Rectal smooth muscle tissue (tissue), 1 donor: ENCODE results near the gene MYLK3.

ENCODE experiments used
- H3K27ac ChIP-seq: one replicate; pipeline ENCODE4 v1.7.0; 2013; ENCODE audit warnings: low read depth, low read length, inconsistent platforms
- H3K27me3 ChIP-seq: one replicate; pipeline ENCODE4 v1.7.0; 2013; ENCODE audit warnings: low read length; ENCODE audit not compliant: control insufficient read depth, insufficient read depth
- H3K36me3 ChIP-seq: one replicate; pipeline ENCODE4 v1.7.0; 2013; ENCODE audit warnings: low read length; ENCODE audit not compliant: control insufficient read depth, insufficient read depth
- H3K4me1 ChIP-seq: one replicate; pipeline ENCODE4 v1.7.0; 2013; ENCODE audit warnings: low read length; ENCODE audit not compliant: control insufficient read depth, insufficient read depth
- H3K4me3 ChIP-seq: one replicate; pipeline ENCODE4 v1.7.0; 2013; ENCODE audit warnings: low read length
- H3K9ac ChIP-seq: one replicate; pipeline ENCODE4 v1.7.0; 2013; ENCODE audit warnings: low read length

Gene MYLK3

DNA sequence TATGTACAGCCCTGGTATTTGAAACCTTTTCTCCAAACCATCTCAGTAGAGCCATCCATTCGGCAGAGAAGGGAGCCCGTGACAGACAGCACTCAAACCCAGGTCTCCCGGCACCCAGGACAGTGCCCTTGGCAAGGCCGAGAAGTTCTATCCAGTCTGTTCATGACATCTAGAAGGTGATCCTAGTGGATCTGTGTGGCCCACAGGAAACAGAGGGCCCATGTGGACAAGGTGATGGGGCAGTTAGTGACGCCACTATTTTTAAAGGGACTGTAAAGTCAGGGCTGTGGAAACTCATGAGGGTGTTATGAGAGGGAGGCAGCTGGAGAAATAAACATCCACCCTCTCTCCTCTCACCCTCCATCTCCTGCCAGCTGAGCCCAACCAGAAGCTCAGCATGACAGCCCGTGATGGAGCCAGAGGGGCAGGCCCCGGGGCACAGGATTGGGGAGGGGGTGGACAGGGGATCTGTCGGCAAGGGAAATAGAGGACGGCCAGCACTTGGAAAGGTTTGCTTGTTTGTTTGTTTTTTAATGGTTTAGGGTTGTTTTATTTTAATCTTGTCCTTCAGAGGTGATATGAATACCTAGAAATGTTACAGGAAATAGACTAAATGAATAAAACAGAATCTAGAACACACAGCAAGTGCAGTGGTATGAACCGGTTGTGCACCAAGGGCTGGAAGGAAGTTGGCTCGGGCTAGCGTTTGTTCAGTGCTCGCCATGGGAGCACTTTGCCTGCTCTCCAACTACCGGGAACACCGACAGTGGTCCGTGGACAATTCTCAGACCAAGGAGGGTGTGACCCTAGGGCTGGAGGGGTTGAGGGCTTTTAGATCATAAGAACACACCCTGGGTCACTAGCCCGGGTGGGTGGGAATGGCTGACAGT lies 17.1 kb downstream of the MYLK3 start:
- Histone ChIP-seq H3K27ac (no peak overlapping the region), H3K9ac (no peak overlapping the region), H3K4me3 (no peak overlapping the region)

DNA sequence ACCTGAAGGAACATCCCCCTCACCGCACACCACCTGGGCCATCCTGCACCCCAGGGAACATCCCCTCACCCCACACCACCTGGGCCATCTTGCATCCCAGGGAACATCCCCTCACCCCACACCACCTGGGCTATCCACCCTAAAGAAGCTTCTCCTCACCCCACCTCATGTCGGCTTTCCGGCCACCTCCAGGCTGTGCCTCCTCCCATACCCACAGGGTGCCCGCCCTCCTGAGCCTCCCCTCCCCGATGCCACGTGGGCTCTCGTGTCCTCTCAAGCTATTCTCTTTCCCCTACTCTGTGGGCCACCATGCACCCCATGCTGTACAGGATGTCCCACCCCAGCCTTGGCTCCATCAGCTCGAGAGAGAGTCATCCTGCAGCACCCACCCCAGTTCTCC lies 18.0 kb downstream of the MYLK3 start:
- Histone ChIP-seq H3K27me3 (no peaks in the 10 kb centered on the region), H3K27ac (no peak overlapping the region), H3K4me1 (no peaks in the 10 kb centered on the region), H3K4me3 (no peak overlapping the region), H3K9ac (no peak overlapping the region), H3K36me3 (no peaks in the 10 kb centered on the region)

More for the DNA sequence above, 17.1 kb downstream of the MYLK3 start:
- no peaks in the 10 kb centered on the region for H3K27me3 ChIP-seq
- H3K36me3 ChIP-seq = no peaks in the 10 kb centered on the region
- no peaks in the 10 kb centered on the region for H3K4me1 ChIP-seq

DNA sequence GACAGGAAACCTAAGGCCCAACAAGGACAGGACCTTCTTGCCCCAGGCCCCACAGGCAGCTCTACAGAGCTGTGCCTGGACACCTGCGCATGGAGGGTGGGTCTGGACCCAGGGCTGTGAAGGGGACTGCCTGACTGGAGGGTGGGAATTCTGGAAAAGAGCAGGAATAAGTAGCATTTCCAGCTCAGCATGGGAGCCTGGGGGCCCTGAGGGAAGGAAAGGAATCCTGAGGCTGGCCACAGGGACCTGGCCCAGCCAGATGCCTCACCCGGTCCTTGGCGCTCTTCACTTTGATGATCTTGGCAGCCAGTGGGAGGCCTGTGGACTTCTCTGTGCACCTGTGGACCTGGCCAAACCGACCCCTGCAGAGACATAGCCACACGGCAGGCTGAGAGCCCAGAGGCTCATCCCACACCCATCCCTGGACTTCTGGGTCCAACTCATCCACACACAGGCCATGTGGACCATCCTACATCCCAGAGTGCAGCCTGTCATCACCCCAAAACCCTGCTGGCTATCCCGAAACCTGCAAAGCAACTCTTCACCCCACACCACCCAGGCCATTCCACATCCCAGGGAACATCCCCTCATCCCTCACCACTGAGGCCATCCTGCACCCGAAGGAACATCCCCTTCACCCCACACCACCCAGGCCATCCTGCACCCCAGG lies 18.7 kb downstream of the MYLK3 start:
- no peaks in the 10 kb centered on the region for H3K27me3 ChIP-seq
- H3K4me1 ChIP-seq = no peaks in the 10 kb centered on the region
- no peaks in the 10 kb centered on the region for H3K36me3 ChIP-seq
- H3K27ac ChIP-seq = no peak overlapping the region
- H3K4me3 ChIP-seq = no peak overlapping the region
- H3K9ac ChIP-seq = no peak overlapping the region

DNA sequence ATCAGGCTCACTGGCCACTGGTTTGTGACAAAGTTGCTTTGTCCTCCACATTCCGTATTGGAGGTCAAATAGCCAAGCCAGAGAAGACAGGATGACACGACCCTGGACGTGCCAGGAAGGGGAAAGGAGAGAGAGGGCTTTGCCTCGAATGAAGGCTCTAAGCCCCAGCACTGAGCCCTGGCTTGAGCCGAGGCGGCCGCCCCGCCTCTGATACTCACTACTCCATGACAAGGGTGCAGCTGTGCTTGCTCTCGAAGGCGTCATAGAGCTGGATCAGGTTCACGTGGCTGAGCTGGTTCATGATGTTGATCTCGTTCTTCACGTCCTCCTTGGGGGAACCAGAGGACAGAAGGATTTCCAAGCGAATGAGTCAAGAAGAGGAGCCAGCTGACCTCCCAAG lies 19.3 kb downstream of the MYLK3 start:
- Histone ChIP-seq H3K36me3 (no peaks in the 10 kb centered on the region), H3K4me1 (no peaks in the 10 kb centered on the region), H3K27me3 (no peaks in the 10 kb centered on the region), H3K9ac (no peak overlapping the region), H3K27ac (no peak overlapping the region), H3K4me3 (no peak overlapping the region)

GRCh38 chr16:46727630-46728029 lies 20.5 kb downstream of the MYLK3 start:
- Histone ChIP-seq H3K4me1 (no peaks in the 10 kb centered on the region), H3K27me3 (no peaks in the 10 kb centered on the region), H3K9ac (no peak overlapping the region), H3K36me3 (no peaks in the 10 kb centered on the region), H3K27ac (no peak overlapping the region), H3K4me3 (no peak overlapping the region)

DNA sequence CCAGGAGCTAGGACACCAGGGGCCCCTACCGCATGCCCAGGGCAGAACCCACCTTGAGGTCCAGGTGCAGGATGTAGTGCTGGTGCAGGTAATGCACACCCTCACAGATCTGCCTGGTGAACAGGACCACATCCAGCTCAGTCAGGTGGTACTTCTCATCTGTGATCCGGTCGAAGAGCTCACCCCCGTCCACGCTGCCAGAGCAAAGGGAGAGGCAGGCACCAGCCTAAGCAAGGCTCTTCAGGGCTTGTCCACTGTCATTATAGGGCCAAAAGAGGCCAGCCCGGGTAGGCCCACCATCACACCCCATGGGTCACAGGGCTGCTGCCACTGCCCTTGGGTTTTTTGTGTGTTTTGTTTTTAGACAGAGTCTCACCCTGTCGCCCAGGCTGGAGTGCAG lies 21.0 kb downstream of the MYLK3 start:
- Histone ChIP-seq H3K27me3 (no peaks in the 10 kb centered on the region), H3K4me3 (no peak overlapping the region), H3K9ac (no peak overlapping the region), H3K4me1 (no peaks in the 10 kb centered on the region), H3K27ac (no peak overlapping the region), H3K36me3 (no peaks in the 10 kb centered on the region)

DNA sequence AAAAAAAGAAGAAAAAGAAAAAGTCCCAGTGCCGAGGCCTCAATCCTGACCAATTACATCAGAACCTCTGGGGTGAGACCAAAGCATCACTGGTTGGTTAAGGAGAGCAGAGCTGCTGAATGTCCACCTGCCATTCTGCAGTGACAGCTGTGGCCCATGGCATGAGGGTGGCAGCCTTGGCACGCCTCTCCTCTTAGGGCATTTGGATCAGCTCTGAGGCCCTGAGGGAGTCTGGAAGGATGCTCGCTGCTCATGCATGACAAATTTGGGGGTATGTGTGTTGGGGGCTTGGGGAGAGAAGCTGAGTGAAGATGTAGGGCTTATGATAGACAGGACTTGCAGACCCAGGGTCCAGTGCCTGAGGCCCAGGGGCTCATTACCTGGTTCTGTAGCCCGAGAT lies 26.3 kb downstream of the MYLK3 start:
- H3K4me3 ChIP-seq = no peak overlapping the region
- H3K9ac ChIP-seq = no peak overlapping the region
- H3K27me3 ChIP-seq = no peaks in the 10 kb centered on the region
- H3K27ac ChIP-seq = no peak overlapping the region
- H3K4me1 ChIP-seq = no peaks in the 10 kb centered on the region
- no peaks in the 10 kb centered on the region for H3K36me3 ChIP-seq

DNA sequence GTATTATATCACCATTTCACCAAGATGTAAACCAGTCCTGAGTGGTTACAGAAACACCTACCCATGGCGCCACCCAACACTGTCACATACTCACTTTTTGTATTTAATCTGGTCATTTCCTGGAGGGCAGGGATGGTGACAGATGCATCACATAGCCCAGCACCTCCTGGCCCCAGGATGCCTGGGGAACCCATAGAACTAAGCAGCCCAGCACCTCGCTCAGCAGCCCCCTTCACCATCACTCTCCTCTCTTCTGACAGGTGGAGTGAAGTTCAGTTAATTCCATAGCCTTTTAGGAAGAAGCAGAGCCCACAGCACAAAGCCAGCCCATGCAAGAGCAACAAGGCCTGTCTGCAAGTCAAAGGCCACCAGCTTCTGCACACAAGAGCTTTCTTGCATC lies 27.5 kb downstream of the MYLK3 start:
- Histone ChIP-seq H3K4me1 (no peaks in the 10 kb centered on the region), H3K36me3 (no peaks in the 10 kb centered on the region), H3K9ac (no peak overlapping the region), H3K27me3 (no peaks in the 10 kb centered on the region), H3K4me3 (no peak overlapping the region), H3K27ac (no peak overlapping the region)

- Histone ChIP-seq H3K4me1 (no peaks in the 10 kb centered on the region), H3K4me3 (no peak overlapping the region), H3K27ac (no peak overlapping the region), H3K36me3 (no peaks in the 10 kb centered on the region), H3K27me3 (no peaks in the 10 kb centered on the region), H3K9ac (no peak overlapping the region)
These were observed 28.6 kb downstream of the MYLK3 start for GRCh38 chr16:46719528-46719927.

DNA sequence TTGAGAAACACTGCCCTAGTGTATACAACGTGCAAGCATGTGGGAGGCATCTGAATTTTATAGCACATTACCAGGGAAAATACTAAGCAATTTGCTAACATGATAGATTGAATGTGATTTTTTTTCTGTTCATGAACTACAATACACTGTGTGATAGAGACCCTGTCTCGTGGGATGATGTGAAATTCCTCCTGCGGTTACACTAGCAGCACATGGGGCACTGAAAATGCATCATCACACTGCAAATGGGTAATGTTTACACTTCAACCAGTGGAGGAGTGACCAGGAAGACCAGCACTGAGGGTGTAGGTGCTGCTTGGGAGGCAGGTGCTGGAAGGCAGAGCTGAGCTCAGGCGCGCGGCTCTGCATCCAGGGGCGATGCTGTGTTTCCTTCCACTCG lies 29.9 kb downstream of the MYLK3 start:
- H3K4me3 ChIP-seq = no peak overlapping the region
- H3K27me3 ChIP-seq = no peaks in the 10 kb centered on the region
- H3K9ac ChIP-seq = no peak overlapping the region
- no peak overlapping the region for H3K27ac ChIP-seq
- no peaks in the 10 kb centered on the region for H3K4me1 ChIP-seq
- no peaks in the 10 kb centered on the region for H3K36me3 ChIP-seq

DNA sequence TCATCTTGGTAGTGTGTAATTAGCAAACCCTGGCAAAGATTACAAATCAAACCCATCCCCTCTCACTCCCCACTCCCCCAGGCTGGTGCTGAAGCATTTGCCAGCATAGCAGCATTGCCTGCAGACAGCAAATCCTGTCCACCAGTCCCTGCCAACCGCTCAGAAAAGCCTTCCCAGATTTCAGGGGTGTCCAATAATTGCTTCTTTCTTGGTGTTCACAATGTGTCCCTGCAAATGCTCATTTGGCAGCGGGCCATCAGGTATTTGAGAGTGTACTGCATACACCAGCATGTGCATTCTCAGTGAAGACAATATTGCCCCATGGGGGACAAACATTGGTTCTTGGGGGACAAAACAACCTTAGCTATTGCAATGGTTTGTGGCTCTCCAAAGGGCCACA lies 30.5 kb downstream of the MYLK3 start:
- Histone ChIP-seq H3K4me1 (no peaks in the 10 kb centered on the region), H3K4me3 (no peak overlapping the region), H3K27ac (no peak overlapping the region), H3K36me3 (no peaks in the 10 kb centered on the region), H3K9ac (no peak overlapping the region), H3K27me3 (no peaks in the 10 kb centered on the region)

DNA sequence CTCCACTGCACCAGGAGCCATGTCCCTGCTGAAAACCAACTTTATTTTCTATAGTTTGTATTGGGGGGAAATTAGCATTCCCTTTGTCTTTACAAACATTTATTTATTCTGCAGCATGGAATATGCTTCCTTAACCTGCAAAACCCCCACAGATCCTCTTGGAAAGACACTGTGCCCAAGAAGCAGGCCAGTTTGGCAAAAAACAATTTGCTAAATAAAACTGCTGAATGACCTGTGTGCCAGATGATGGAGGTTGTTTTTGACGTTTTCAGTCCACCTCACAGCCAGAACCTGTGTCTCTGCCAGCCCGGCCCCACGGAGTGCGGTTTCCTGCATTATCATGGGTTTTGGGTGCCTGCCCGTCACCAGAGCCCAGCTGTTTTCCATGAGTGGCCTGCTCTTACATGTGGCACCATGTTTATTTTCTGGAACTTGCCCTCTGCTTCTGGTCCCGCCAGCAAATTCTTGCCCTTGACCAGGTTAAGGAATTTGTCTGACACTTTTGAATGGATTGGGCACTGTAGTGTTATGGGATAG lies 32.3 kb downstream of the MYLK3 start:
- Histone ChIP-seq H3K27ac (no peak overlapping the region), H3K27me3 (no peaks in the 10 kb centered on the region), H3K4me1 (no peaks in the 10 kb centered on the region), H3K9ac (no peak overlapping the region), H3K4me3 (no peak overlapping the region), H3K36me3 (no peaks in the 10 kb centered on the region)
